DOHH2 (cell line): Measurements from ENCODE around the gene SOBP.

ENCODE experiments used
- H3F3A ChIP-seq: fragments of 200-600 bp; sonication (generic), shearing (Covaris generic); 2 replicates; pipeline ENCODE4 v1.6.0; 2016; ENCODE audit warnings: antibody characterized with exemption, mild to moderate bottlenecking; ENCODE audit not compliant: control insufficient read depth, insufficient read depth
- H3K27ac ChIP-seq: fragments of 200-600 bp; sonication (generic); 2 replicates; pipeline ENCODE4 v1.5.1; 2014; ENCODE audit warnings: low read depth, mild to moderate bottlenecking, low read length, moderate library complexity
- H3K27me3 ChIP-seq: fragments of 200-600 bp; sonication (generic); 2 replicates; pipeline ENCODE4 v1.6.1; 2014; ENCODE audit warnings: mild to moderate bottlenecking, low read length, mixed read lengths; ENCODE audit not compliant: control insufficient read depth
- H3K36me3 ChIP-seq: fragments of 200-600 bp; sonication (generic); 2 replicates; pipeline ENCODE4 v1.6.1; 2014; ENCODE audit warnings: mild to moderate bottlenecking, low read length, moderate library complexity, mixed read lengths; ENCODE audit not compliant: control insufficient read depth
- H3K4me1 ChIP-seq: fragments of 200-600 bp; sonication (generic); 2 replicates; pipeline ENCODE4 v1.6.1; 2014; ENCODE audit warnings: mild to moderate bottlenecking, low read length, mixed read lengths; ENCODE audit not compliant: control insufficient read depth
- H3K4me2 ChIP-seq: fragments of 200-600 bp; sonication (generic); 2 replicates; pipeline ENCODE4 v1.6.0; 2014; ENCODE audit warnings: mild to moderate bottlenecking, low read length, moderate library complexity
- H3K4me3 ChIP-seq: fragments of 200-600 bp; sonication (generic); 2 replicates; pipeline ENCODE4 v1.5.1; 2014; ENCODE audit warnings: mild to moderate bottlenecking, low read length, mixed read lengths
- H3K79me2 ChIP-seq: fragments of 200-600 bp; sonication (generic); 2 replicates; pipeline ENCODE4 v1.6.1; 2014; ENCODE audit warnings: mild to moderate bottlenecking, low read length, mixed read lengths; ENCODE audit not compliant: control insufficient read depth
- H3K9me2 ChIP-seq: fragments of 200-600 bp; sonication (generic); replicated peaks from 2 replicates; pipeline ENCODE4 v1.6.1; 2014; ENCODE audit warnings: mild to moderate bottlenecking, low read length, mixed read lengths; ENCODE audit not compliant: control insufficient read depth
- H3K9me3 ChIP-seq: fragments of 200-600 bp; sonication (generic); 2 replicates; pipeline ENCODE4 v1.6.1; 2014; ENCODE audit warnings: antibody characterized with exemption, low read length, mixed read lengths; ENCODE audit not compliant: control insufficient read depth, insufficient read depth
- H4K20me1 ChIP-seq: fragments of 200-600 bp; sonication (generic); 2 replicates; pipeline ENCODE4 v1.6.0; 2014; ENCODE audit warnings: low read depth, mild to moderate bottlenecking, antibody characterized with exemption, low read length, moderate library complexity; ENCODE audit not compliant: control insufficient read depth, insufficient read depth
- EZH2phosphoT487 ChIP-seq: fragments of 200-600 bp; sonication (generic); IDR thresholded peaks from 2 replicates; pipeline ENCODE4 v1.6.1; 2017; ENCODE audit warnings: borderline replicate concordance, mild to moderate bottlenecking, antibody characterized with exemption, low read length, moderate library complexity, mixed read lengths
- TF ChIP-seq, protein P1 (sequence below): fragments of 200-600 bp; sonication (generic); IDR thresholded peaks from one replicate; pipeline ENCODE4 v1.5.1; 2014; ENCODE audit warnings: antibody characterized with exemption, mild to moderate bottlenecking, low read depth, low read length; ENCODE audit not compliant: poor library complexity, severe bottlenecking

SOBP gene

DNA sequence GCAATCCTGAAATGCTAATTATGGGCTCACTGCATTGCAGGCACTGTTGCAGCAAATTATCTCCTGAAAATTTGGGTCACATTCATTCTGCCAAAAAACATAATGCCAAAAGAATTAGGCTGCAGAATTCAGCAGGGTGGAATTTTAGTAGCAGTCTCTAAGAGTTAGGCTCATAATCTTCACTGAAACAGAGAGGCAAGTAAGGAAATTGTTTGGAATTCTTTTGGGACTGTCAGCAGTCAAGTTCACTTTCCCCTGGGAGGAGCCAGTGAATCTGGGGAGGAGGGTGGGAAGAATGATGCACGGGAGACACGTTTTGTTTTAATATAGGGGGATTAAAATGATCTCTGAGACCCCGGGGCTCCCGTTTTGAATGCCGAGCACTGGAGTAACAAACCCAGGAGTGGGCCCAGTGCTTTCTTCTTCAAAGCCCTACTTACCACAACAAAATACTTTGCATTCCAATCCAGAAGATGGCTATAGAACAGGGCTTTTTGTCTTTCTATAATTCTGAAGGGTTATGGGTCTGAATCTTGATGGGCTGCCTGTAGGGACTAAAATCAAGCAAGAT is 44.7 kb downstream of the SOBP start:
- TF ChIP-seq, protein P1, sequence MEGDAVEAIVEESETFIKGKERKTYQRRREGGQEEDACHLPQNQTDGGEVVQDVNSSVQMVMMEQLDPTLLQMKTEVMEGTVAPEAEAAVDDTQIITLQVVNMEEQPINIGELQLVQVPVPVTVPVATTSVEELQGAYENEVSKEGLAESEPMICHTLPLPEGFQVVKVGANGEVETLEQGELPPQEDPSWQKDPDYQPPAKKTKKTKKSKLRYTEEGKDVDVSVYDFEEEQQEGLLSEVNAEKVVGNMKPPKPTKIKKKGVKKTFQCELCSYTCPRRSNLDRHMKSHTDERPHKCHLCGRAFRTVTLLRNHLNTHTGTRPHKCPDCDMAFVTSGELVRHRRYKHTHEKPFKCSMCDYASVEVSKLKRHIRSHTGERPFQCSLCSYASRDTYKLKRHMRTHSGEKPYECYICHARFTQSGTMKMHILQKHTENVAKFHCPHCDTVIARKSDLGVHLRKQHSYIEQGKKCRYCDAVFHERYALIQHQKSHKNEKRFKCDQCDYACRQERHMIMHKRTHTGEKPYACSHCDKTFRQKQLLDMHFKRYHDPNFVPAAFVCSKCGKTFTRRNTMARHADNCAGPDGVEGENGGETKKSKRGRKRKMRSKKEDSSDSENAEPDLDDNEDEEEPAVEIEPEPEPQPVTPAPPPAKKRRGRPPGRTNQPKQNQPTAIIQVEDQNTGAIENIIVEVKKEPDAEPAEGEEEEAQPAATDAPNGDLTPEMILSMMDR: no peak
- no peak for TF ChIP-seq EZH2phosphoT487
- peaks cover 9% of the 10 kb centered on the region for H3F3A ChIP-seq
- no peaks in the 10 kb centered on the region for H3K9me3 ChIP-seq
- H3K4me1 ChIP-seq: peaks cover 48% of the 10 kb centered on the region
- no peak overlapping the region for H3K4me2 ChIP-seq
- no peaks in the 10 kb centered on the region for H4K20me1 ChIP-seq
- no peaks in the 10 kb centered on the region for H3K79me2 ChIP-seq
- H3K36me3 ChIP-seq: peaks cover 25% of the 10 kb centered on the region
- no peaks in the 10 kb centered on the region for H3K27me3 ChIP-seq
- no peak overlapping the region for H3K4me3 ChIP-seq
- no peaks in the 10 kb centered on the region for H3K9me2 ChIP-seq
- no peak overlapping the region for H3K27ac ChIP-seq

- Histone ChIP-seq H3K4me3 (peak overlapping the region; percentile 58), H3K4me2 (peak overlapping the region; percentile 80), H3K4me1 (peaks cover 49% of the 10 kb centered on the region), H3K79me2 (no peaks in the 10 kb centered on the region), H4K20me1 (no peaks in the 10 kb centered on the region), H3K27me3 (no peaks in the 10 kb centered on the region), H3K9me3 (no peaks in the 10 kb centered on the region), H3F3A (peaks cover 9% of the 10 kb centered on the region), H3K36me3 (peaks cover 25% of the 10 kb centered on the region), H3K27ac (peak overlapping the region; percentile 79), H3K9me2 (no peaks in the 10 kb centered on the region)
- TF ChIP-seq, protein P1: no peak
- no peak for TF ChIP-seq EZH2phosphoT487
Observed at GRCh38 chr6:107535626-107536025, 45.7 kb downstream of the SOBP start.

DNA sequence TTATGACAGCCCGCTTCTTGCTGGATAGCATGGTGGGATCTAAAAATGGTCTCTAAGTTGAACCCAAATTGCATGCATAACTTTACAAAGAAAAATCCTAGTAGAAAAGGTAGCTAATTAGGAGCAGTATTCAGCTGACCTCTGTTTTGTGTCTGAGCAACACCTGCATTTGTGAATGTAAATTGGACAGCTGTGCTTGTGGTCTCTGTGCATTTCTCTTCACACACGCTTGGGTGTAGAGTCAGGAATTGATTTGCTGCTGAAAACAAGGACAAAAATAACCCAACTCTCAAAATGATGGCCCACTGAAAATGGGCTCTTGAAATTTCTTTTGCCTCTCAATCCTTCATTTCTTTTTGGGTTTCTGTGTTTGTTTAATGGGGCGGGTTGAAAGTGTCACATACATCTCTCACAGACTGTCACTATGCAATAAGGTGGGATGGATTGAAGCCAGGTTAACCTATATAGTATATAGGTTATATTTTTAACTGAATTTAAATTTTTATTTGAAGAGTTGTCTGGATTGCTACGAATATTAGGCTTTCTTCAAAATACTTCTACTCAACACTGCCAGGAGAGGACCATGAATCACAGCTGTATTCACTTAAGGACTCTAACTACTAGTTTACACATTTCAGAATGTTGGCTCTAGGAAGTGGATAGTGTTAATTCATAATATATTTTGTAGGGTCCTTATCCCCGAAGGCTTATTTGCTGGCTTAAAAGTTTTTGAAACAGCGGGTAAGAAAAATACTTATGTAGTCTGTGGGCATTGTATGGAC is 46.5 kb downstream of the SOBP start:
- H3K4me2 ChIP-seq: peak overlapping the region; percentile 80
- peaks cover 9% of the 10 kb centered on the region for H3F3A ChIP-seq
- peak overlapping the region; percentile 58 for H3K4me3 ChIP-seq
- no peaks in the 10 kb centered on the region for H3K9me3 ChIP-seq
- peaks cover 49% of the 10 kb centered on the region for H3K4me1 ChIP-seq
- peaks cover 25% of the 10 kb centered on the region for H3K36me3 ChIP-seq
- no peaks in the 10 kb centered on the region for H4K20me1 ChIP-seq
- H3K27me3 ChIP-seq: no peaks in the 10 kb centered on the region
- H3K27ac ChIP-seq: peak overlapping the region; percentile 79
- no peak for TF ChIP-seq EZH2phosphoT487
- TF ChIP-seq, protein P1: no peak
- no peaks in the 10 kb centered on the region for H3K9me2 ChIP-seq
- no peaks in the 10 kb centered on the region for H3K79me2 ChIP-seq
